ENCODE results near the gene ATOX1. TPM values are rescaled to one million over a fixed set of nuclear protein-coding genes. Genes with fewer than 3 reads are reported as not detected.
"Not testable (repeated sequence)": the region's sequence is repeated elsewhere in the genome, so short reads cannot be mapped to it uniquely, and the experiment has no call there.

ATOX1 gene
- total and polyA plus RNA-seq, 4 experiments from 2014 or later: 28.2 to 64.5 (median 36.9) TPM

GRCh38 chr5:151729597-151729996, 28.8 kb downstream of the ATOX1 start:
- Mint-ChIP-seq H3K9me3 (peaks cover 0 to 15% (median 13%) of the 10 kb centered on the region in 8 donors), H3K27ac (peak overlapping the region in 1 of 7 donors; percentile 29), H3K36me3 (peaks cover 26 to 36% of the 10 kb centered on the region in 2 donors)
- H3K4me3 ChIP-seq (ENCODE audit: low read length in 2 of 2); H3K4me1 Mint-ChIP-seq; H3K9me3 ChIP-seq (ENCODE audit: control insufficient read depth in 1 of 2, low read length in 2 of 2); CTCF ChIA-PET (ENCODE audit: partially characterized antibody); POLR2A ChIA-PET (ENCODE audit: partially characterized antibody); H3K36me3 ChIP-seq (ENCODE audit: insufficient read depth, low read length); H3K4me1 ChIP-seq (ENCODE audit: insufficient read depth, low read length); H3K27me3 Mint-ChIP-seq; H3K4me3 Mint-ChIP-seq; H3K27ac ChIP-seq (ENCODE audit: low read depth, low read length); H3K27me3 ChIP-seq (ENCODE audit: insufficient read depth, low read length); DNase-seq; intact Hi-C loops (cut with micrococcal nuclease): not testable (repeated sequence)

- CTCF ChIA-PET (ENCODE audit: partially characterized antibody): no interaction called here
Measured at GRCh38 chr5:151724360-151724759, 34.1 kb downstream of the ATOX1 start.

GRCh38 chr5:151722546-151722945, 35.9 kb downstream of the ATOX1 start:
- Mint-ChIP-seq H3K27me3 (no peaks in the 10 kb centered on the region), H3K27ac (no peak overlapping the region), H3K9me3 (no peaks in the 10 kb centered on the region), H3K4me3 (no peak overlapping the region), H3K4me1 (no peaks in the 10 kb centered on the region), H3K36me3 (peaks cover 0 to 8% of the 10 kb centered on the region in 2 donors)
- ChIA-PET CTCF (ENCODE audit: partially characterized antibody) (interaction anchor here (2.3 kb wide), 1 partner anchor 19 kb away, joined by 9 read pairs; no protein-coding TSS in a partner anchor), POLR2A (ENCODE audit: partially characterized antibody) (no interaction called here)
- H3K4me1 ChIP-seq (ENCODE audit: insufficient read depth, low read length): no peaks in the 10 kb centered on the region
- DNase-seq: no peak
- no peak overlapping the region for H3K4me3 ChIP-seq (ENCODE audit: low read length in 2 of 2)
- H3K9me3 ChIP-seq (ENCODE audit: control insufficient read depth in 1 of 2, low read length in 2 of 2): no peaks in the 10 kb centered on the region
- intact Hi-C loops (cut with micrococcal nuclease): no loop called here
- H3K27me3 ChIP-seq (ENCODE audit: insufficient read depth, low read length): no peaks in the 10 kb centered on the region
- no peak overlapping the region for H3K27ac ChIP-seq (ENCODE audit: low read depth, low read length)
- no peaks in the 10 kb centered on the region for H3K36me3 ChIP-seq (ENCODE audit: insufficient read depth, low read length)

More at GRCh38 chr5:151724360-151724759, 34.1 kb downstream of the ATOX1 start:
- H3K4me1 Mint-ChIP-seq: peaks cover 0 to under 1% (median 0%) of the 10 kb centered on the region in 4 donors
- intact Hi-C loops (cut with micrococcal nuclease): no loop called here
- DNase-seq: no peak
- POLR2A ChIA-PET (ENCODE audit: partially characterized antibody): no interaction called here
- H3K4me3 ChIP-seq (ENCODE audit: low read length in 2 of 2): no peak overlapping the region
- H3K9me3 Mint-ChIP-seq: peaks cover 0 to 7% (median 3%) of the 10 kb centered on the region in 8 donors
- no peaks in the 10 kb centered on the region for H3K27me3 ChIP-seq (ENCODE audit: insufficient read depth, low read length)
- H3K27me3 Mint-ChIP-seq: no peaks in the 10 kb centered on the region
- no peak overlapping the region for H3K27ac ChIP-seq (ENCODE audit: low read depth, low read length)
- H3K9me3 ChIP-seq (ENCODE audit: control insufficient read depth in 1 of 2, low read length in 2 of 2): no peaks in the 10 kb centered on the region
- H3K36me3 ChIP-seq (ENCODE audit: insufficient read depth, low read length): no peaks in the 10 kb centered on the region
- H3K27ac Mint-ChIP-seq: no peak overlapping the region
- H3K4me1 ChIP-seq (ENCODE audit: insufficient read depth, low read length): no peaks in the 10 kb centered on the region
- H3K36me3 Mint-ChIP-seq: peaks cover 3 to 11% of the 10 kb centered on the region in 2 donors
- H3K4me3 Mint-ChIP-seq: no peak overlapping the region

- Histone ChIP-seq H3K4me3 (ENCODE audit: low read length in 2 of 2) (no peak overlapping the region), H3K27me3 (ENCODE audit: insufficient read depth, low read length) (no peaks in the 10 kb centered on the region), H3K9me3 (ENCODE audit: control insufficient read depth in 1 of 2, low read length in 2 of 2) (no peaks in the 10 kb centered on the region), H3K4me1 (ENCODE audit: insufficient read depth, low read length) (no peaks in the 10 kb centered on the region), H3K36me3 (ENCODE audit: insufficient read depth, low read length) (no peaks in the 10 kb centered on the region), H3K27ac (ENCODE audit: low read depth, low read length) (no peak overlapping the region)
- Mint-ChIP-seq H3K36me3 (peaks cover 0 to 8% of the 10 kb centered on the region in 2 donors), H3K9me3 (peaks cover 0 to 2% (median 0%) of the 10 kb centered on the region in 8 donors), H3K27ac (no peak overlapping the region), H3K4me3 (no peak overlapping the region), H3K4me1 (no peaks in the 10 kb centered on the region), H3K27me3 (no peaks in the 10 kb centered on the region)
- ChIA-PET POLR2A (ENCODE audit: partially characterized antibody) (no interaction called here), CTCF (ENCODE audit: partially characterized antibody) (interaction anchor here (2.3 kb wide), 1 partner anchor 20 kb away, joined by 9 read pairs; no protein-coding TSS in a partner anchor)
- intact Hi-C loops (cut with micrococcal nuclease): no loop called here
- no peak for DNase-seq
Measured at GRCh38 chr5:151721812-151722391, 36.5 kb downstream of the ATOX1 start.

- H3K27ac Mint-ChIP-seq: no peak overlapping the region
- intact Hi-C loops (cut with micrococcal nuclease): no loop called here
- Histone ChIP-seq H3K4me3 (ENCODE audit: low read length in 2 of 2) (no peak overlapping the region), H3K9me3 (ENCODE audit: control insufficient read depth in 1 of 2, low read length in 2 of 2) (no peaks in the 10 kb centered on the region), H3K27me3 (ENCODE audit: insufficient read depth, low read length) (no peaks in the 10 kb centered on the region), H3K27ac (ENCODE audit: low read depth, low read length) (no peak overlapping the region), H3K4me1 (ENCODE audit: insufficient read depth, low read length) (no peaks in the 10 kb centered on the region), H3K36me3 (ENCODE audit: insufficient read depth, low read length) (no peaks in the 10 kb centered on the region)
- no peaks in the 10 kb centered on the region for H3K4me1 Mint-ChIP-seq
- POLR2A ChIA-PET (ENCODE audit: partially characterized antibody): no interaction called here
- no peak for DNase-seq
- no peaks in the 10 kb centered on the region for H3K27me3 Mint-ChIP-seq
- no peak overlapping the region for H3K4me3 Mint-ChIP-seq
- peaks cover 0 to 8% of the 10 kb centered on the region in 2 donors for H3K36me3 Mint-ChIP-seq
- H3K9me3 Mint-ChIP-seq: peaks cover 0 to 2% (median 0%) of the 10 kb centered on the region in 8 donors
- CTCF ChIA-PET (ENCODE audit: partially characterized antibody): interaction anchor here (2.3 kb wide), 1 partner anchor 21 kb away, joined by 9 read pairs; no protein-coding TSS in a partner anchor
Measured at GRCh38 chr5:151721087-151721646, 37.3 kb downstream of the ATOX1 start.

- peaks cover 0 to 8% of the 10 kb centered on the region in 2 donors for H3K36me3 Mint-ChIP-seq
- H3K27ac Mint-ChIP-seq: no peak overlapping the region
- H3K4me3 Mint-ChIP-seq: no peak overlapping the region
- Histone ChIP-seq H3K4me3 (ENCODE audit: low read length in 2 of 2) (no peak overlapping the region), H3K9me3 (ENCODE audit: control insufficient read depth in 1 of 2, low read length in 2 of 2) (no peaks in the 10 kb centered on the region), H3K36me3 (ENCODE audit: insufficient read depth, low read length) (no peaks in the 10 kb centered on the region), H3K27ac (ENCODE audit: low read depth, low read length) (no peak overlapping the region), H3K27me3 (ENCODE audit: insufficient read depth, low read length) (no peaks in the 10 kb centered on the region), H3K4me1 (ENCODE audit: insufficient read depth, low read length) (no peaks in the 10 kb centered on the region)
- peaks cover 0 to 2% (median 0%) of the 10 kb centered on the region in 8 donors for H3K9me3 Mint-ChIP-seq
- peaks cover 0 to 2% of the 10 kb centered on the region in 2 donors for H3K27me3 Mint-ChIP-seq
- DNase-seq: no peak
- no peaks in the 10 kb centered on the region for H3K4me1 Mint-ChIP-seq
- POLR2A ChIA-PET (ENCODE audit: partially characterized antibody): no interaction called here
- intact Hi-C loops (cut with micrococcal nuclease): no loop called here
- CTCF ChIA-PET (ENCODE audit: partially characterized antibody): interaction anchor here (2.3 kb wide), 1 partner anchor 21 kb away, joined by 9 read pairs; no protein-coding TSS in a partner anchor
Measured at GRCh38 chr5:151720215-151720614, 38.2 kb downstream of the ATOX1 start.

GRCh38 chr5:151719228-151720000, 39.0 kb downstream of the ATOX1 start:
- Histone ChIP-seq H3K4me1 (ENCODE audit: insufficient read depth, low read length) (no peaks in the 10 kb centered on the region), H3K9me3 (ENCODE audit: control insufficient read depth in 1 of 2, low read length in 2 of 2) (no peaks in the 10 kb centered on the region), H3K4me3 (ENCODE audit: low read length in 2 of 2) (no peak overlapping the region), H3K36me3 (ENCODE audit: insufficient read depth, low read length) (no peaks in the 10 kb centered on the region), H3K27me3 (ENCODE audit: insufficient read depth, low read length) (no peaks in the 10 kb centered on the region), H3K27ac (ENCODE audit: low read depth, low read length) (no peak overlapping the region)
- Mint-ChIP-seq H3K27ac (peak overlapping the region in 1 of 7 donors; percentile 46), H3K9me3 (peaks cover 0 to 7% (median 0%) of the 10 kb centered on the region in 8 donors), H3K36me3 (peaks cover 0 to 11% of the 10 kb centered on the region in 2 donors), H3K4me3 (no peak overlapping the region), H3K4me1 (no peaks in the 10 kb centered on the region), H3K27me3 (peaks cover 0 to 2% of the 10 kb centered on the region in 2 donors)
- no peak for DNase-seq
- intact Hi-C loops (cut with micrococcal nuclease): no loop called here
- POLR2A ChIA-PET (ENCODE audit: partially characterized antibody): no interaction called here
- CTCF ChIA-PET (ENCODE audit: partially characterized antibody): no interaction called here
